Liver (tissue), 9 donors: ENCODE measurements around the gene OPHN1. TPM values are rescaled to one million over a fixed set of nuclear protein-coding genes. Genes with fewer than 3 reads are reported as not detected.

ENCODE experiments used
- DNase-seq: peaks from one replicate; pipeline ENCODE4 v3.0.0-alpha.2; 2017; ENCODE audit warnings: low spot score
- H3K27ac ChIP-seq, 2 donors: one replicate each; pipeline ENCODE4 v1.7.0; 2013; ENCODE audit warnings: inconsistent platforms in 2 of 2, low read length in 2 of 2, control low read depth in 1 of 2, low read depth in 1 of 2, mild to moderate bottlenecking in 1 of 2
- H3K27me3 ChIP-seq, 4 donors: one replicate each; pipeline versions ENCODE4 v1.6.1 to v1.7.0; 2013; ENCODE audit warnings: low read length in 3 of 4, inconsistent platforms in 1 of 4, mild to moderate bottlenecking in 1 of 4, moderate library complexity in 1 of 4; ENCODE audit not compliant: control insufficient read depth in 4 of 4, insufficient read depth in 4 of 4
- H3K36me3 ChIP-seq, 4 donors: one replicate each; pipeline versions ENCODE4 v1.6.1 to v1.7.0; 2013; ENCODE audit warnings: low read length in 3 of 4, mild to moderate bottlenecking in 3 of 4, low read depth in 1 of 4, moderate library complexity in 1 of 4; ENCODE audit not compliant: control insufficient read depth in 4 of 4, insufficient read depth in 3 of 4
- H3K4me1 ChIP-seq, 4 donors: one replicate each; pipeline versions ENCODE4 v1.6.1 to v1.7.0; 2013; ENCODE audit warnings: low read length in 3 of 4, mild to moderate bottlenecking in 3 of 4, moderate library complexity in 1 of 4; ENCODE audit not compliant: control insufficient read depth in 4 of 4, insufficient read depth in 4 of 4
- H3K4me3 ChIP-seq, 3 donors: one replicate each; pipeline versions ENCODE4 v1.6.1 to v1.7.0; 2013; ENCODE audit warnings: low read length in 3 of 3, control low read depth in 1 of 3, low read depth in 1 of 3, mild to moderate bottlenecking in 1 of 3
- H3K9ac ChIP-seq, 2 donors: one replicate each; pipeline ENCODE4 v1.7.0; 2013; ENCODE audit warnings: low read length in 2 of 2, mild to moderate bottlenecking in 2 of 2, moderate library complexity in 2 of 2, control low read depth in 1 of 2, low read depth in 1 of 2
- H3K9me3 ChIP-seq, 4 donors: one replicate each; pipeline versions ENCODE4 v1.6.1 to v1.7.0; 2013; ENCODE audit warnings: low read length in 3 of 4; ENCODE audit not compliant: control insufficient read depth in 4 of 4
- EGR1 ChIP-seq, 2 donors: IDR thresholded peaks; 2 replicates each; pipeline ENCODE4 v1.6.1; 2016 to 2018; ENCODE audit warnings: antibody characterized with exemption in 2 of 2, low read depth in 2 of 2
- FOXA1 ChIP-seq: IDR thresholded peaks from 2 replicates; pipeline ENCODE4 v1.6.1; 2016; ENCODE audit warnings: antibody characterized with exemption
- FOXA2 ChIP-seq: IDR thresholded peaks from 2 replicates; pipeline ENCODE4 v1.6.1; 2016; ENCODE audit warnings: antibody characterized with exemption
- GABPA ChIP-seq, 2 donors: IDR thresholded peaks in 1 of 2; conservative IDR thresholded peaks in 1 of 2; 2 replicates each; pipeline ENCODE4 v1.6.1; 2016; ENCODE audit warnings: antibody characterized with exemption in 2 of 2, mild to moderate bottlenecking in 1 of 2, moderate library complexity in 1 of 2
- HNF4A ChIP-seq, 2 donors: conservative IDR thresholded peaks; 2 replicates each; pipeline ENCODE4 v1.6.1; 2016; ENCODE audit warnings: antibody characterized with exemption in 2 of 2, mild to moderate bottlenecking in 2 of 2
- HNF4G ChIP-seq: IDR thresholded peaks from 2 replicates; pipeline ENCODE4 v1.6.1; 2016; ENCODE audit warnings: antibody characterized with exemption
- JUND ChIP-seq, 2 donors: IDR thresholded peaks; 2 replicates each; pipeline ENCODE4 v1.6.1; 2016; ENCODE audit warnings: antibody characterized with exemption in 2 of 2
- NR2F2 ChIP-seq: IDR thresholded peaks from 2 replicates; pipeline ENCODE4 v1.6.1; 2016; ENCODE audit warnings: antibody characterized with exemption
- RAD21 ChIP-seq, 2 donors: IDR thresholded peaks; 2 replicates each; pipeline ENCODE4 v1.6.1; 2016; ENCODE audit warnings: antibody characterized with exemption in 2 of 2, mild to moderate bottlenecking in 2 of 2
- RXRA ChIP-seq, 2 donors: IDR thresholded peaks; 2 replicates each; pipeline ENCODE4 v1.6.1; 2017 to 2018; ENCODE audit warnings: antibody characterized with exemption in 2 of 2, mild to moderate bottlenecking in 1 of 2
- SP1 ChIP-seq: IDR thresholded peaks from 2 replicates; pipeline ENCODE4 v1.6.1; 2018; ENCODE audit warnings: antibody characterized with exemption, mild to moderate bottlenecking
- TAF1 ChIP-seq: conservative IDR thresholded peaks from 2 replicates; pipeline ENCODE4 v1.6.1; 2016; ENCODE audit warnings: antibody characterized with exemption, mild to moderate bottlenecking
- WGBS: extraction: QIAGEN DNeasy Blood & Tissue Kit; methylation state at CpG from one replicate; pipeline ENCODE4 v1.1.7; 2013; 5-methylcytosine and 5-hydroxymethylcytosine counted together
- polyA plus RNA-seq, 2 donors: library from polyadenylated mRNA; stranded (reverse) in 1 of 2; unstranded in 1 of 2; fragments of 200-250 nt in 1 of 2; fragments of >200 nt in 1 of 2; fragmentation: Nextera tagmentation in 1 of 2; extraction: Ambion mirVana in 1 of 2; gene quantifications; one replicate each; pipeline versions ENCODE4 v1.2.1 to v1.2.3, GENCODE V29; 2013 to 2015
- total RNA-seq, 2 donors: library from RNA; depleted of rRNA; stranded (reverse); fragments of >200 nt; gene quantifications; one replicate each; pipeline ENCODE4 v1.2.3, GENCODE V29; 2014
- TF ChIP-seq, protein P1 (sequence below): IDR thresholded peaks from 2 replicates; pipeline ENCODE4 v1.6.1; 2016; ENCODE audit warnings: antibody characterized with exemption
- TF ChIP-seq, protein P2 (sequence below): IDR thresholded peaks from 2 replicates; pipeline ENCODE4 v1.6.1; 2016; ENCODE audit warnings: antibody characterized with exemption
- TF ChIP-seq, protein P3 (sequence below): IDR thresholded peaks from 2 replicates; pipeline ENCODE4 v1.6.1; 2016; ENCODE audit warnings: antibody characterized with exemption, mild to moderate bottlenecking
- TF ChIP-seq, protein P4 (sequence below): IDR thresholded peaks from 2 replicates; pipeline ENCODE4 v1.6.1; 2016; ENCODE audit warnings: antibody characterized with exemption
- TF ChIP-seq, protein P5 (sequence below): fragments of 150-350 bp; IDR thresholded peaks from 2 replicates; pipeline ENCODE4 v1.5.1; 2017; ENCODE audit warnings: improper control_type of control experiment, low read depth, low read length; ENCODE audit not compliant: missing input control
- donor health status: healthy.
- donor health status: healthy.
- donor health status: healthy.
- donor health status: healthy.
- donor health status: healthy.

Gene OPHN1
- total and polyA plus RNA-seq, 4 donors: 0.17 to 1.2 (median 0.60) TPM

DNA sequence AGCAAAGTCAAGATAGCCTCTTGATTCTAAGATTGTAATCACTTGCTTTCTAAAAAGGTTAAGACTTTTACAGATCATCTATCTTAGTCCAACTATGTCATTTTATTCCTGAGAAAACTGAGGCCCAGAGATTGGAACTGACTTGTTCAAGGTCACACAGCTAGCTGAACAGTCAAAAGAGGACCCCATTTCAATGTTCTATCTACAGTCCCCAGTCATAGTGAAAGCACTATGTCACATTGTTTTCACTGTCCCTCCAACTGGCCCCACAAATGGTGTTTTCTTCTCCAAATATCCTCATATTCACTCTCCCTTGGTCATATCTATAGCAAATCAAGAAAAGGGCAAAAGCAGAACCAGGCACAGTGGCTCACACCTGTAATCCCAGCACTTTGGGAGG, 145.2 kb downstream of the OPHN1 start:
- TF ChIP-seq TAF1 (no peak), FOXA2 (no peak), HNF4A (conservative IDR thresholded peaks at IDR 0.05) (no peak), NR2F2 (no peak), RXRA (IDR thresholded peaks at IDR 0.05) (no peak), SP1 (no peak), FOXA1 (no peak), HNF4G (no peak), JUND (IDR thresholded peaks at IDR 0.05) (no peak), RAD21 (IDR thresholded peaks at IDR 0.05) (no peak), GABPA (IDR thresholded peaks at IDR 0.05 in 1 of 2, conservative IDR thresholded peaks at IDR 0.05 in 1 of 2) (no peak), EGR1 (IDR thresholded peaks at IDR 0.05; ENCODE audit: low read depth in 2 of 2) (no peak)
- TF ChIP-seq, protein P1, sequence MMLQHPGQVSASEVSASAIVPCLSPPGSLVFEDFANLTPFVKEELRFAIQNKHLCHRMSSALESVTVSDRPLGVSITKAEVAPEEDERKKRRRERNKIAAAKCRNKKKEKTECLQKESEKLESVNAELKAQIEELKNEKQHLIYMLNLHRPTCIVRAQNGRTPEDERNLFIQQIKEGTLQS: no peak
- TF ChIP-seq, protein P2, sequence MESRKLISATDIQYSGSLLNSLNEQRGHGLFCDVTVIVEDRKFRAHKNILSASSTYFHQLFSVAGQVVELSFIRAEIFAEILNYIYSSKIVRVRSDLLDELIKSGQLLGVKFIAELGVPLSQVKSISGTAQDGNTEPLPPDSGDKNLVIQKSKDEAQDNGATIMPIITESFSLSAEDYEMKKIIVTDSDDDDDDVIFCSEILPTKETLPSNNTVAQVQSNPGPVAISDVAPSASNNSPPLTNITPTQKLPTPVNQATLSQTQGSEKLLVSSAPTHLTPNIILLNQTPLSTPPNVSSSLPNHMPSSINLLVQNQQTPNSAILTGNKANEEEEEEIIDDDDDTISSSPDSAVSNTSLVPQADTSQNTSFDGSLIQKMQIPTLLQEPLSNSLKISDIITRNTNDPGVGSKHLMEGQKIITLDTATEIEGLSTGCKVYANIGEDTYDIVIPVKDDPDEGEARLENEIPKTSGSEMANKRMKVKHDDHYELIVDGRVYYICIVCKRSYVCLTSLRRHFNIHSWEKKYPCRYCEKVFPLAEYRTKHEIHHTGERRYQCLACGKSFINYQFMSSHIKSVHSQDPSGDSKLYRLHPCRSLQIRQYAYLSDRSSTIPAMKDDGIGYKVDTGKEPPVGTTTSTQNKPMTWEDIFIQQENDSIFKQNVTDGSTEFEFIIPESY: no peak
- TF ChIP-seq, protein P3, sequence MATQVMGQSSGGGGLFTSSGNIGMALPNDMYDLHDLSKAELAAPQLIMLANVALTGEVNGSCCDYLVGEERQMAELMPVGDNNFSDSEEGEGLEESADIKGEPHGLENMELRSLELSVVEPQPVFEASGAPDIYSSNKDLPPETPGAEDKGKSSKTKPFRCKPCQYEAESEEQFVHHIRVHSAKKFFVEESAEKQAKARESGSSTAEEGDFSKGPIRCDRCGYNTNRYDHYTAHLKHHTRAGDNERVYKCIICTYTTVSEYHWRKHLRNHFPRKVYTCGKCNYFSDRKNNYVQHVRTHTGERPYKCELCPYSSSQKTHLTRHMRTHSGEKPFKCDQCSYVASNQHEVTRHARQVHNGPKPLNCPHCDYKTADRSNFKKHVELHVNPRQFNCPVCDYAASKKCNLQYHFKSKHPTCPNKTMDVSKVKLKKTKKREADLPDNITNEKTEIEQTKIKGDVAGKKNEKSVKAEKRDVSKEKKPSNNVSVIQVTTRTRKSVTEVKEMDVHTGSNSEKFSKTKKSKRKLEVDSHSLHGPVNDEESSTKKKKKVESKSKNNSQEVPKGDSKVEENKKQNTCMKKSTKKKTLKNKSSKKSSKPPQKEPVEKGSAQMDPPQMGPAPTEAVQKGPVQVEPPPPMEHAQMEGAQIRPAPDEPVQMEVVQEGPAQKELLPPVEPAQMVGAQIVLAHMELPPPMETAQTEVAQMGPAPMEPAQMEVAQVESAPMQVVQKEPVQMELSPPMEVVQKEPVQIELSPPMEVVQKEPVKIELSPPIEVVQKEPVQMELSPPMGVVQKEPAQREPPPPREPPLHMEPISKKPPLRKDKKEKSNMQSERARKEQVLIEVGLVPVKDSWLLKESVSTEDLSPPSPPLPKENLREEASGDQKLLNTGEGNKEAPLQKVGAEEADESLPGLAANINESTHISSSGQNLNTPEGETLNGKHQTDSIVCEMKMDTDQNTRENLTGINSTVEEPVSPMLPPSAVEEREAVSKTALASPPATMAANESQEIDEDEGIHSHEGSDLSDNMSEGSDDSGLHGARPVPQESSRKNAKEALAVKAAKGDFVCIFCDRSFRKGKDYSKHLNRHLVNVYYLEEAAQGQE: no peak
- TF ChIP-seq, protein P4, sequence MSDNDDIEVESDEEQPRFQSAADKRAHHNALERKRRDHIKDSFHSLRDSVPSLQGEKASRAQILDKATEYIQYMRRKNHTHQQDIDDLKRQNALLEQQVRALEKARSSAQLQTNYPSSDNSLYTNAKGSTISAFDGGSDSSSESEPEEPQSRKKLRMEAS: no peak
- TF ChIP-seq, protein P5, sequence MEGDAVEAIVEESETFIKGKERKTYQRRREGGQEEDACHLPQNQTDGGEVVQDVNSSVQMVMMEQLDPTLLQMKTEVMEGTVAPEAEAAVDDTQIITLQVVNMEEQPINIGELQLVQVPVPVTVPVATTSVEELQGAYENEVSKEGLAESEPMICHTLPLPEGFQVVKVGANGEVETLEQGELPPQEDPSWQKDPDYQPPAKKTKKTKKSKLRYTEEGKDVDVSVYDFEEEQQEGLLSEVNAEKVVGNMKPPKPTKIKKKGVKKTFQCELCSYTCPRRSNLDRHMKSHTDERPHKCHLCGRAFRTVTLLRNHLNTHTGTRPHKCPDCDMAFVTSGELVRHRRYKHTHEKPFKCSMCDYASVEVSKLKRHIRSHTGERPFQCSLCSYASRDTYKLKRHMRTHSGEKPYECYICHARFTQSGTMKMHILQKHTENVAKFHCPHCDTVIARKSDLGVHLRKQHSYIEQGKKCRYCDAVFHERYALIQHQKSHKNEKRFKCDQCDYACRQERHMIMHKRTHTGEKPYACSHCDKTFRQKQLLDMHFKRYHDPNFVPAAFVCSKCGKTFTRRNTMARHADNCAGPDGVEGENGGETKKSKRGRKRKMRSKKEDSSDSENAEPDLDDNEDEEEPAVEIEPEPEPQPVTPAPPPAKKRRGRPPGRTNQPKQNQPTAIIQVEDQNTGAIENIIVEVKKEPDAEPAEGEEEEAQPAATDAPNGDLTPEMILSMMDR: no peak
- no peaks in the 10 kb centered on the region for H3K36me3 ChIP-seq
- no peak overlapping the region for H3K9ac ChIP-seq
- no peak for DNase-seq
- no peak overlapping the region for H3K4me3 ChIP-seq
- H3K27ac ChIP-seq: no peak overlapping the region
- H3K4me1 ChIP-seq: no peaks in the 10 kb centered on the region
- H3K27me3 ChIP-seq: peaks cover 0 to 2% (median 0%) of the 10 kb centered on the region in 4 donors
- H3K9me3 ChIP-seq: no peaks in the 10 kb centered on the region

DNA sequence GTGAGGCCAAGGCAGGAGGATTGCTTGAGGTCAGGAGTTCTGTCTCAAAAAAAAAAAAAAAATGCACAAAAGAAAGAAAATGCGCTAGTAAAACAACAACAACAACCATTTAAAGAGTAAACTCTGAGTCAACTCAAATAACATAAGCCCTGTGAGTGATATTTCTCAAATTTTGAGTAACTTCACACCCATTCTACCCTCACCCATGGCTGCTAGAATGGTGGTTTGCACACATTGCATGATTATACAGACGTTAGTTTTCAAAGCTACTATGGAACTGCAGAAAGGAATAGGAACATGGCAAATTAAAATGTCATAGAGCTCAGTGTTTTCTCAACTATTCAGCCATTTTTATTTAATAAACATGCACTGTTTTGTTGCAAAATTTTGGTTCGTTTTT, 145.9 kb downstream of the OPHN1 start:
- H3K36me3 ChIP-seq: no peaks in the 10 kb centered on the region
- H3K4me1 ChIP-seq: no peaks in the 10 kb centered on the region
- H3K9ac ChIP-seq: no peak overlapping the region
- no peaks in the 10 kb centered on the region for H3K9me3 ChIP-seq
- 87% methylated on average over 3 of the region's 3 CpGs for WGBS
- no peak overlapping the region for H3K27ac ChIP-seq
- no peak for DNase-seq
- H3K4me3 ChIP-seq: no peak overlapping the region
- peaks cover 0 to 2% (median 0%) of the 10 kb centered on the region in 4 donors for H3K27me3 ChIP-seq
- TF ChIP-seq SP1: no peak
- TF ChIP-seq RAD21 (IDR thresholded peaks at IDR 0.05): no peak
- TF ChIP-seq, protein P3: no peak
- no peak for TF ChIP-seq EGR1 (IDR thresholded peaks at IDR 0.05; ENCODE audit: low read depth in 2 of 2)
- no peak for TF ChIP-seq FOXA2
- TF ChIP-seq, protein P5: no peak
- no peak for TF ChIP-seq FOXA1
